Left cardiac atrium (tissue), 2 donors: ENCODE data around the gene SLC5A8. TPM values are rescaled to one million over a fixed set of nuclear protein-coding genes. Genes with fewer than 3 reads are reported as not detected.

Experiments used
- total RNA-seq, 2 donors: library from RNA; stranded (reverse); fragmentation: NEBNext Ultra II Directional; extraction: Animal tissue kit (Norgen Biotek cat#: 25700); gene quantifications; one replicate each; pipeline ENCODE4 v1.2.1, GENCODE V29; 2021
- donor health status: DM: no; HTN: yes; CAD: no; lungs with severe emphysema.
- donor health status: DM: yes; HTN: yes; CAD: no.

Gene SLC5A8
- total RNA-seq, 2 donors from 2014 or later, result not detected

Other genes with a start within 250 kb of the SLC5A8 start
- gene UTP20, start 69.9 kb upstream of the SLC5A8 start, total RNA-seq, result 1 to 10 TPM; 7.5 to 8.8 TPM
- gene ARL1, start 197.5 kb upstream of the SLC5A8 start, total RNA-seq, result 100 to 1,000 TPM; 110 to 116 TPM